ENCODE results near the gene FLOT2.
"Not testable (repeated sequence)": the region's sequence is repeated elsewhere in the genome, so short reads cannot be mapped to it uniquely, and the experiment has no call there.

DNA sequence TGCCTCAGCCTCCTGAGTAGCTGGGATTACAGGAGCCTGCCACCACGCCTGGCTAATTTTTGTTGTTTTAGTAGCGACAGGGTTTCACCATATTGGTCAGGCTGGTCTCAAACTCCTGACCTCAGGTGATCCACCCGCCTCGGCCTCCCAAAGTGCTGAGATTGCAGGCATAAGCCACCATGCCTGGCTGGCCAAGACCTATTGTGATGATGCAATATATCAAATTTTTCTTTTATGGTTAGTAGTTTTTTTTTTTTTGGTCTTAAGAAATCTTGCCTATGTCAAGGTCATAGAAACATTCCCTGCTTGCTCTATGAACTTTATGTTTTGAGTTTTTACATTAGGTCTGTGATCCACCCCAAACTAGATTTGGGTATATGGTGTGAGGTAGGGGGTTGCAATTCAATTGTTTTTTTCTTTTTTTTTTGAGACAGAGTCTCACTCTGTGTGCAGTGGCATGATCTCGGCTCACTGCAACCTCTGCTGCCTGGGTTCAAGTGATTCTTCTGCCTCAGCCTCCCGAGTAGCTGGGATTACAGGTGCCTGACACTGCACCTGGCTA is 20.3 kb downstream of the FLOT2 start:
- TF ChIP-seq, protein P1, sequence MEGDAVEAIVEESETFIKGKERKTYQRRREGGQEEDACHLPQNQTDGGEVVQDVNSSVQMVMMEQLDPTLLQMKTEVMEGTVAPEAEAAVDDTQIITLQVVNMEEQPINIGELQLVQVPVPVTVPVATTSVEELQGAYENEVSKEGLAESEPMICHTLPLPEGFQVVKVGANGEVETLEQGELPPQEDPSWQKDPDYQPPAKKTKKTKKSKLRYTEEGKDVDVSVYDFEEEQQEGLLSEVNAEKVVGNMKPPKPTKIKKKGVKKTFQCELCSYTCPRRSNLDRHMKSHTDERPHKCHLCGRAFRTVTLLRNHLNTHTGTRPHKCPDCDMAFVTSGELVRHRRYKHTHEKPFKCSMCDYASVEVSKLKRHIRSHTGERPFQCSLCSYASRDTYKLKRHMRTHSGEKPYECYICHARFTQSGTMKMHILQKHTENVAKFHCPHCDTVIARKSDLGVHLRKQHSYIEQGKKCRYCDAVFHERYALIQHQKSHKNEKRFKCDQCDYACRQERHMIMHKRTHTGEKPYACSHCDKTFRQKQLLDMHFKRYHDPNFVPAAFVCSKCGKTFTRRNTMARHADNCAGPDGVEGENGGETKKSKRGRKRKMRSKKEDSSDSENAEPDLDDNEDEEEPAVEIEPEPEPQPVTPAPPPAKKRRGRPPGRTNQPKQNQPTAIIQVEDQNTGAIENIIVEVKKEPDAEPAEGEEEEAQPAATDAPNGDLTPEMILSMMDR (IDR thresholded peaks at IDR 0.05; ENCODE audit: low read length) = not testable (repeated sequence)
- not testable (repeated sequence) for TF ChIP-seq EZH2 (IDR thresholded peaks at IDR 0.05; ENCODE audit: borderline replicate concordance, low read length)
